Osteocyte (in vitro differentiated cells): ENCODE results near the gene ANP32E. TPM values are rescaled to one million over a fixed set of nuclear protein-coding genes. Genes with fewer than 3 reads are reported as not detected.

ENCODE experiments used
- DNase-seq: peaks from one replicate; pipeline ENCODE4 v3.0.0; 2021; ENCODE audit warnings: mixed read lengths; ENCODE audit not compliant: unreplicated experiment; ENCODE audit errors: extremely low spot score
- H3K27ac Mint-ChIP-seq: one replicate; pipeline ENCODE4 v1.8.0; 2021; ENCODE audit warnings: mild to moderate bottlenecking, mixed read lengths; ENCODE audit not compliant: unreplicated experiment
- H3K27me3 Mint-ChIP-seq: one replicate; pipeline ENCODE4 v1.8.0; 2021; ENCODE audit warnings: mixed read lengths; ENCODE audit not compliant: unreplicated experiment
- H3K36me3 Mint-ChIP-seq: one replicate; pipeline ENCODE4 v1.8.0; 2021; ENCODE audit warnings: mixed read lengths; ENCODE audit not compliant: unreplicated experiment
- H3K4me1 Mint-ChIP-seq: one replicate; pipeline ENCODE4 v1.8.0; 2021; ENCODE audit warnings: mixed read lengths; ENCODE audit not compliant: unreplicated experiment
- H3K4me3 Mint-ChIP-seq: one replicate; pipeline ENCODE4 v1.8.0; 2021; ENCODE audit warnings: mild to moderate bottlenecking, moderate library complexity, mixed read lengths; ENCODE audit not compliant: unreplicated experiment
- H3K9me3 Mint-ChIP-seq: one replicate; pipeline ENCODE4 v1.8.0; 2021; ENCODE audit warnings: mixed read lengths; ENCODE audit not compliant: unreplicated experiment
- CTCF ChIP-seq: fragments of 200-600 bp; sonication (generic); IDR thresholded peaks from 2 replicates; pipeline ENCODE4 v1.5.0; 2021; ENCODE audit warnings: antibody characterized with exemption, mild to moderate bottlenecking, moderate library complexity
- total RNA-seq: library from RNA; stranded (reverse); gene quantifications from 2 replicates; pipeline ENCODE4 v1.2.1, GENCODE V29; 2021

Gene ANP32E
- total RNA-seq, 1 donor from 2014 or later = 29.5 TPM

GRCh38 chr1:150178548-150178947 lies 57.4 kb downstream of the ANP32E start:
- Mint-ChIP-seq H3K27me3 (no peaks in the 10 kb centered on the region), H3K9me3 (no peaks in the 10 kb centered on the region), H3K36me3 (no peaks in the 10 kb centered on the region), H3K27ac (no peak overlapping the region), H3K4me3 (no peak overlapping the region), H3K4me1 (peaks cover under 1% of the 10 kb centered on the region)
- TF ChIP-seq CTCF = no peak
- DNase-seq = no peak

GRCh38 chr1:150176593-150176992 lies 59.3 kb downstream of the ANP32E start:
- no peak overlapping the region for H3K27ac Mint-ChIP-seq
- H3K36me3 Mint-ChIP-seq = no peaks in the 10 kb centered on the region
- no peaks in the 10 kb centered on the region for H3K9me3 Mint-ChIP-seq
- no peak for DNase-seq
- H3K27me3 Mint-ChIP-seq = no peaks in the 10 kb centered on the region
- H3K4me3 Mint-ChIP-seq = no peak overlapping the region
- no peak for TF ChIP-seq CTCF
- H3K4me1 Mint-ChIP-seq = peaks cover 10% of the 10 kb centered on the region

GRCh38 chr1:150173141-150173585 lies 62.7 kb downstream of the ANP32E start:
- H3K9me3 Mint-ChIP-seq = no peaks in the 10 kb centered on the region
- H3K27ac Mint-ChIP-seq = no peak overlapping the region
- H3K4me1 Mint-ChIP-seq = peaks cover 10% of the 10 kb centered on the region
- H3K4me3 Mint-ChIP-seq = no peak overlapping the region
- no peaks in the 10 kb centered on the region for H3K27me3 Mint-ChIP-seq
- no peak for TF ChIP-seq CTCF
- no peak for DNase-seq
- no peaks in the 10 kb centered on the region for H3K36me3 Mint-ChIP-seq

DNA sequence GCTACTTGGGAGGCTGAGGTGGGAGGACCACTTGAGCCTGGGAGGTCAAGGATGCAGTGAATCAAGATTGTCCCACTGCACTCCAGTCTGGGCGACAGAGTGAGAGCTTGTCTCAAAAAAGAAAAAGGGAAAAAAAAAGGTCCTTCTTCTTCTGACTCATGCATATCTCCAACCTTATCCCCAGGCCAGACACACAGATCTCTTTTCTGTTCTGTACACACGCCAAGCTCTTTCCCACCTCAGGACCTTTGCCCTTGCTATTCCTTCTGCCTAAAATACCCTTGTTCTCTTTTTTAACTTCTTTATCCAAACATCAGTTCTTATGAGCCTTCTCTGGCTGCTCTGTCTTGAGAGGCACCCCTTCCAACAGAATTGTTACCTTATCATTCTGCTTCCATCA lies 64.1 kb downstream of the ANP32E start:
- H3K4me3 Mint-ChIP-seq = no peak overlapping the region
- no peak overlapping the region for H3K27ac Mint-ChIP-seq
- no peaks in the 10 kb centered on the region for H3K27me3 Mint-ChIP-seq
- peaks cover 10% of the 10 kb centered on the region for H3K4me1 Mint-ChIP-seq
- TF ChIP-seq CTCF = no peak
- no peaks in the 10 kb centered on the region for H3K9me3 Mint-ChIP-seq
- H3K36me3 Mint-ChIP-seq = no peaks in the 10 kb centered on the region
- no peak for DNase-seq

- Mint-ChIP-seq H3K4me3 (no peak overlapping the region), H3K9me3 (no peaks in the 10 kb centered on the region), H3K4me1 (peaks cover 13% of the 10 kb centered on the region), H3K27me3 (no peaks in the 10 kb centered on the region), H3K27ac (no peak overlapping the region), H3K36me3 (no peaks in the 10 kb centered on the region)
- DNase-seq = peak; percentile 87
- peak; percentile 85 for TF ChIP-seq CTCF
Observed at GRCh38 chr1:150168960-150169601, 66.8 kb downstream of the ANP32E start.

Other genes with a start within 250 kb of the ANP32E start
- gene OTUD7B, start 225.4 kb downstream of the ANP32E start, total RNA-seq = 25.1 and 26.2 TPM in 2 replicates
- gene VPS45, start 168.3 kb downstream of the ANP32E start, total RNA-seq = 37.0 and 43.6 TPM in 2 replicates
- gene PLEKHO1, start 86.2 kb downstream of the ANP32E start, total RNA-seq = 50.1 and 52.2 TPM in 2 replicates
- not detected in 2 replicates for gene CA14, start 21.7 kb upstream of the ANP32E start, total RNA-seq
- 138 and 147 TPM in 2 replicates for gene APH1A, start 32.9 kb upstream of the ANP32E start, total RNA-seq
- gene C1orf54, start 36.7 kb upstream of the ANP32E start, total RNA-seq = 49.9 and 55.6 TPM in 2 replicates
- gene CIART, start 46.4 kb upstream of the ANP32E start, total RNA-seq = 3.4 and 5.3 TPM in 2 replicates
- 76.0 and 81.5 TPM in 2 replicates for gene MRPS21, start 57.7 kb upstream of the ANP32E start, total RNA-seq
- 55.0 and 55.2 TPM in 2 replicates for gene PRPF3, start 85.4 kb upstream of the ANP32E start, total RNA-seq
- gene RPRD2, start 128.0 kb upstream of the ANP32E start, total RNA-seq = 29.9 and 31.7 TPM in 2 replicates